Liver (tissue), 9 donors: ENCODE results near the gene TSPAN31. TPM values are rescaled to one million over a fixed set of nuclear protein-coding genes. Genes with fewer than 3 reads are reported as not detected.

Experiments used
- DNase-seq: peaks from one replicate; pipeline ENCODE4 v3.0.0-alpha.2; 2017; ENCODE audit warnings: low spot score
- H3K27ac ChIP-seq, 2 donors: one replicate each; pipeline ENCODE4 v1.7.0; 2013; ENCODE audit warnings: inconsistent platforms in 2 of 2, low read length in 2 of 2, control low read depth in 1 of 2, low read depth in 1 of 2, mild to moderate bottlenecking in 1 of 2
- H3K27me3 ChIP-seq, 4 donors: one replicate each; pipeline versions ENCODE4 v1.6.1 to v1.7.0; 2013; ENCODE audit warnings: low read length in 3 of 4, inconsistent platforms in 1 of 4, mild to moderate bottlenecking in 1 of 4, moderate library complexity in 1 of 4; ENCODE audit not compliant: control insufficient read depth in 4 of 4, insufficient read depth in 4 of 4
- H3K36me3 ChIP-seq, 4 donors: one replicate each; pipeline versions ENCODE4 v1.6.1 to v1.7.0; 2013; ENCODE audit warnings: low read length in 3 of 4, mild to moderate bottlenecking in 3 of 4, low read depth in 1 of 4, moderate library complexity in 1 of 4; ENCODE audit not compliant: control insufficient read depth in 4 of 4, insufficient read depth in 3 of 4
- H3K4me1 ChIP-seq, 4 donors: one replicate each; pipeline versions ENCODE4 v1.6.1 to v1.7.0; 2013; ENCODE audit warnings: low read length in 3 of 4, mild to moderate bottlenecking in 3 of 4, moderate library complexity in 1 of 4; ENCODE audit not compliant: control insufficient read depth in 4 of 4, insufficient read depth in 4 of 4
- H3K4me3 ChIP-seq, 3 donors: one replicate each; pipeline versions ENCODE4 v1.6.1 to v1.7.0; 2013; ENCODE audit warnings: low read length in 3 of 3, control low read depth in 1 of 3, low read depth in 1 of 3, mild to moderate bottlenecking in 1 of 3
- H3K9ac ChIP-seq, 2 donors: one replicate each; pipeline ENCODE4 v1.7.0; 2013; ENCODE audit warnings: low read length in 2 of 2, mild to moderate bottlenecking in 2 of 2, moderate library complexity in 2 of 2, control low read depth in 1 of 2, low read depth in 1 of 2
- H3K9me3 ChIP-seq, 4 donors: one replicate each; pipeline versions ENCODE4 v1.6.1 to v1.7.0; 2013; ENCODE audit warnings: low read length in 3 of 4; ENCODE audit not compliant: control insufficient read depth in 4 of 4
- EGR1 ChIP-seq, 2 donors: IDR thresholded peaks; 2 replicates each; pipeline ENCODE4 v1.6.1; 2016 to 2018; ENCODE audit warnings: antibody characterized with exemption in 2 of 2, low read depth in 2 of 2
- FOXA1 ChIP-seq: IDR thresholded peaks from 2 replicates; pipeline ENCODE4 v1.6.1; 2016; ENCODE audit warnings: antibody characterized with exemption
- FOXA2 ChIP-seq: IDR thresholded peaks from 2 replicates; pipeline ENCODE4 v1.6.1; 2016; ENCODE audit warnings: antibody characterized with exemption
- GABPA ChIP-seq, 2 donors: IDR thresholded peaks in 1 of 2; conservative IDR thresholded peaks in 1 of 2; 2 replicates each; pipeline ENCODE4 v1.6.1; 2016; ENCODE audit warnings: antibody characterized with exemption in 2 of 2, mild to moderate bottlenecking in 1 of 2, moderate library complexity in 1 of 2
- HNF4A ChIP-seq, 2 donors: conservative IDR thresholded peaks; 2 replicates each; pipeline ENCODE4 v1.6.1; 2016; ENCODE audit warnings: antibody characterized with exemption in 2 of 2, mild to moderate bottlenecking in 2 of 2
- HNF4G ChIP-seq: IDR thresholded peaks from 2 replicates; pipeline ENCODE4 v1.6.1; 2016; ENCODE audit warnings: antibody characterized with exemption
- JUND ChIP-seq, 2 donors: IDR thresholded peaks; 2 replicates each; pipeline ENCODE4 v1.6.1; 2016; ENCODE audit warnings: antibody characterized with exemption in 2 of 2
- NR2F2 ChIP-seq: IDR thresholded peaks from 2 replicates; pipeline ENCODE4 v1.6.1; 2016; ENCODE audit warnings: antibody characterized with exemption
- RAD21 ChIP-seq, 2 donors: IDR thresholded peaks; 2 replicates each; pipeline ENCODE4 v1.6.1; 2016; ENCODE audit warnings: antibody characterized with exemption in 2 of 2, mild to moderate bottlenecking in 2 of 2
- REST ChIP-seq: IDR thresholded peaks from 2 replicates; pipeline ENCODE4 v1.6.1; 2016; ENCODE audit warnings: antibody characterized with exemption, mild to moderate bottlenecking
- RXRA ChIP-seq, 2 donors: IDR thresholded peaks; 2 replicates each; pipeline ENCODE4 v1.6.1; 2017 to 2018; ENCODE audit warnings: antibody characterized with exemption in 2 of 2, mild to moderate bottlenecking in 1 of 2
- SP1 ChIP-seq: IDR thresholded peaks from 2 replicates; pipeline ENCODE4 v1.6.1; 2018; ENCODE audit warnings: antibody characterized with exemption, mild to moderate bottlenecking
- TAF1 ChIP-seq: conservative IDR thresholded peaks from 2 replicates; pipeline ENCODE4 v1.6.1; 2016; ENCODE audit warnings: antibody characterized with exemption, mild to moderate bottlenecking
- YY1 ChIP-seq: IDR thresholded peaks from 2 replicates; pipeline ENCODE4 v1.6.1; 2016; ENCODE audit warnings: antibody characterized with exemption, mild to moderate bottlenecking
- ZBTB33 ChIP-seq: IDR thresholded peaks from 2 replicates; pipeline ENCODE4 v1.6.1; 2016; ENCODE audit warnings: antibody characterized with exemption
- WGBS: extraction: QIAGEN DNeasy Blood & Tissue Kit; methylation state at CpG from one replicate; pipeline ENCODE4 v1.1.7; 2013; 5-methylcytosine and 5-hydroxymethylcytosine counted together
- polyA plus RNA-seq, 2 donors: library from polyadenylated mRNA; stranded (reverse) in 1 of 2; unstranded in 1 of 2; fragments of 200-250 nt in 1 of 2; fragments of >200 nt in 1 of 2; fragmentation: Nextera tagmentation in 1 of 2; extraction: Ambion mirVana in 1 of 2; gene quantifications; one replicate each; pipeline versions ENCODE4 v1.2.1 to v1.2.3, GENCODE V29; 2013 to 2015
- total RNA-seq, 2 donors: library from RNA; depleted of rRNA; stranded (reverse); fragments of >200 nt; gene quantifications; one replicate each; pipeline ENCODE4 v1.2.3, GENCODE V29; 2014
- TF ChIP-seq, protein P1 (sequence below): IDR thresholded peaks from 2 replicates; pipeline ENCODE4 v1.6.1; 2016; ENCODE audit warnings: antibody characterized with exemption
- TF ChIP-seq, protein P2 (sequence below): IDR thresholded peaks from 2 replicates; pipeline ENCODE4 v1.6.1; 2016; ENCODE audit warnings: antibody characterized with exemption
- TF ChIP-seq, protein P3 (sequence below): fragments of 150-350 bp; IDR thresholded peaks from 2 replicates; pipeline ENCODE4 v1.5.1; 2017; ENCODE audit warnings: improper control_type of control experiment, low read depth, low read length; ENCODE audit not compliant: missing input control
- donor health status: healthy.
- donor health status: healthy.
- donor health status: healthy.
- donor health status: healthy.
- donor health status: healthy.

TSPAN31 gene
- total and polyA plus RNA-seq, 4 donors = 16.9 to 39.4 (median 24.6) TPM

DNA sequence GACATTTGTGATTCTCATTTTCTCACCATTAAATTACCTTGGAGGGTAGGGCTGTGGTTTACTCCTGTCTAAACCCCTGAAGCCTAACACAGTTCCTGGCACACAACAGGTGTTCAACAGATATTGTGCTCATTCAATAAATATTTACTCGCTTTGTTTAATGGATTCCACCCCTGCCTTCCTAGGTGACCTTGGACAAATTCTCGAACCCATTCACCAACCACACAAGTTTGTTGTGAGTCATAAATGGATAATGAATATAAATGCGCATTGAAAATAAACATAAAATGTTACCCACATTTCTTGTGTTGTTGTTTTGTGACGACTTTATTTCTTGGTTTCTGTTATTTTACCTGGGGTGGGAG is 37.4 kb downstream of the TSPAN31 start:
- WGBS = 13% methylated on average over 4 of the region's 4 CpGs
- no peak overlapping the region for H3K9ac ChIP-seq
- H3K27me3 ChIP-seq = no peaks in the 10 kb centered on the region
- H3K36me3 ChIP-seq = peaks cover 3 to 17% (median 15%) of the 10 kb centered on the region in 4 donors
- H3K4me1 ChIP-seq = peaks cover 0 to 19% (median 15%) of the 10 kb centered on the region in 4 donors
- no peak overlapping the region for H3K27ac ChIP-seq
- no peaks in the 10 kb centered on the region for H3K9me3 ChIP-seq
- TF ChIP-seq, protein P1, sequence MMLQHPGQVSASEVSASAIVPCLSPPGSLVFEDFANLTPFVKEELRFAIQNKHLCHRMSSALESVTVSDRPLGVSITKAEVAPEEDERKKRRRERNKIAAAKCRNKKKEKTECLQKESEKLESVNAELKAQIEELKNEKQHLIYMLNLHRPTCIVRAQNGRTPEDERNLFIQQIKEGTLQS = no peak
- TF ChIP-seq, protein P2, sequence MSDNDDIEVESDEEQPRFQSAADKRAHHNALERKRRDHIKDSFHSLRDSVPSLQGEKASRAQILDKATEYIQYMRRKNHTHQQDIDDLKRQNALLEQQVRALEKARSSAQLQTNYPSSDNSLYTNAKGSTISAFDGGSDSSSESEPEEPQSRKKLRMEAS = no peak
- H3K4me3 ChIP-seq = no peak overlapping the region
- DNase-seq = no peak

DNA sequence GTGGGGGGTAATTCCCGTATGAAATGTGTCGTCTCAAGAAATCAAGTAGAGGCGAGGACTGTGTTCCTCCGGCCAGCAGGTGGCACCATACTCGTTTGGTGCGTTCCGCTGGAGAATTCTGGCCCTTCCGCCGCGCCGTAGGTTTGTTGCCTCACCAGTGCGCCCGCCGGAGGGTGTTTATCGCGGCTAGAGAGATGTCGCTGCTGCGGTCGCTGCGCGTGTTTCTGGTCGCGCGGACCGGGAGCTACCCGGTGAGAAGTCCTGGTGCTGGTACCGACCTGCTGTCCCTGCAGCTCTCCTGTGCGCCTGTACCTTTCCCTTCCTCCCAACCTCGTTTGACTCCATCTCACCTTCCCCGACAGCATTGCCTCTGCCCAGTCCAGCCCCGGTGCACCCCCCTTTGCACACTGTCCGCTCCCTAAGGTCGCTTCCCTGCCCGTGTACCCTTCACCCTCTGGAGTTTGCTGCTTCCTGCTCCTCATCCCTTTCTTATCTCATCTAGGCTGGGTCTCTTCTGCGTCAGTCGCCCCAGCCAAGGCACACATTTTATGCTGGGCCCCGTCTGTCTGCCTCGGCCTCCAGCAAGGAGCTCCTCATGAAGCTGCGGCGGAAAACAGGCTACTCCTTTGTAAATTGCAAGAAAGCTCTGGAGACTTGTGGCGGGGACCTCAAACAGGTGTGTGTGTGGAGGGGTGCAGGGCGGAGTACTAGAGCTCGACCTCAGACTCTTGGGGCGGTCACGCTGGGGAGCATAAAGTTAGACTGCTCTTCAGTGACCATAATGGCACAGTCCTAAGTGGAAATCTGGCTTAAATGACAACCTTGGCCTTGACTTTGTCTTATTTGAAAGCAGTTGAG is 38.0 kb downstream of the TSPAN31 start, which contains the start of gene TSFM:
Gene TSFM (plus strand): TSS at position 180 of the 858 bp plus-strand sequence. CDS start 15 bp downstream, at position 195.
- under 1% methylated on average over 45 of the region's 45 CpGs for WGBS
- peaks cover 0 to 19% (median 15%) of the 10 kb centered on the region in 4 donors for H3K4me1 ChIP-seq
- H3K9ac ChIP-seq = peak within 1 kb of the TSS; percentile 82
- TF ChIP-seq GABPA (IDR thresholded peaks at IDR 0.05 in 1 of 2, conservative IDR thresholded peaks at IDR 0.05 in 1 of 2) (peak in 1 of 2 donors; percentile 83), EGR1 (IDR thresholded peaks at IDR 0.05; ENCODE audit: low read depth in 2 of 2) (peak in 1 of 2 donors; percentile 42), FOXA1 (peak; percentile 68), HNF4G (no peak), FOXA2 (peak; percentile 39), JUND (IDR thresholded peaks at IDR 0.05) (peak; percentile 58 to 60), SP1 (peak; percentile 44), HNF4A (conservative IDR thresholded peaks at IDR 0.05) (peak in 1 of 2 donors; percentile 32), TAF1 (no peak), ZBTB33 (peak; percentile 97), REST (peak; percentile 70), YY1 (peak; percentile 91), NR2F2 (no peak), RXRA (IDR thresholded peaks at IDR 0.05) (peak; percentile 59 to 65), RAD21 (IDR thresholded peaks at IDR 0.05) (peak; percentile 77 to 81)
- TF ChIP-seq, protein P2 = peak; percentile 95
- TF ChIP-seq, protein P1 = peak; percentile 95
- TF ChIP-seq, protein P3, sequence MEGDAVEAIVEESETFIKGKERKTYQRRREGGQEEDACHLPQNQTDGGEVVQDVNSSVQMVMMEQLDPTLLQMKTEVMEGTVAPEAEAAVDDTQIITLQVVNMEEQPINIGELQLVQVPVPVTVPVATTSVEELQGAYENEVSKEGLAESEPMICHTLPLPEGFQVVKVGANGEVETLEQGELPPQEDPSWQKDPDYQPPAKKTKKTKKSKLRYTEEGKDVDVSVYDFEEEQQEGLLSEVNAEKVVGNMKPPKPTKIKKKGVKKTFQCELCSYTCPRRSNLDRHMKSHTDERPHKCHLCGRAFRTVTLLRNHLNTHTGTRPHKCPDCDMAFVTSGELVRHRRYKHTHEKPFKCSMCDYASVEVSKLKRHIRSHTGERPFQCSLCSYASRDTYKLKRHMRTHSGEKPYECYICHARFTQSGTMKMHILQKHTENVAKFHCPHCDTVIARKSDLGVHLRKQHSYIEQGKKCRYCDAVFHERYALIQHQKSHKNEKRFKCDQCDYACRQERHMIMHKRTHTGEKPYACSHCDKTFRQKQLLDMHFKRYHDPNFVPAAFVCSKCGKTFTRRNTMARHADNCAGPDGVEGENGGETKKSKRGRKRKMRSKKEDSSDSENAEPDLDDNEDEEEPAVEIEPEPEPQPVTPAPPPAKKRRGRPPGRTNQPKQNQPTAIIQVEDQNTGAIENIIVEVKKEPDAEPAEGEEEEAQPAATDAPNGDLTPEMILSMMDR = peak; percentile 95
- no peaks in the 10 kb centered on the region for H3K27me3 ChIP-seq
- no peaks in the 10 kb centered on the region for H3K9me3 ChIP-seq
- H3K36me3 ChIP-seq = peaks cover 5 to 21% (median 17%) of the 10 kb centered on the region in 4 donors
- peak within 1 kb of the TSS; percentile 39 to 44 for H3K27ac ChIP-seq
- peak within 1 kb of the TSS; percentile 74 to 99 (median 98) for H3K4me3 ChIP-seq
- peak; percentile 99 for DNase-seq
